ENCODE data around the gene CERK.
A peak's percentile ranks its signal among the peaks of the same experiment; 100 is the strongest.

The CERK gene

GRCh38 chr22:46749682-46750529, 11.9 kb upstream of the CERK start:
- H3K4me3 ChIP-seq (ENCODE audit: low read depth, low read length) = no peak overlapping the region

GRCh38 chr22:46748908-46749675, 11.0 kb upstream of the CERK start:
- no peak overlapping the region for H3K4me3 ChIP-seq (ENCODE audit: low read depth, low read length)

GRCh38 chr22:46748206-46748907, 10.3 kb upstream of the CERK start:
- H3K4me3 ChIP-seq (ENCODE audit: low read depth, low read length) = no peak overlapping the region

DNA sequence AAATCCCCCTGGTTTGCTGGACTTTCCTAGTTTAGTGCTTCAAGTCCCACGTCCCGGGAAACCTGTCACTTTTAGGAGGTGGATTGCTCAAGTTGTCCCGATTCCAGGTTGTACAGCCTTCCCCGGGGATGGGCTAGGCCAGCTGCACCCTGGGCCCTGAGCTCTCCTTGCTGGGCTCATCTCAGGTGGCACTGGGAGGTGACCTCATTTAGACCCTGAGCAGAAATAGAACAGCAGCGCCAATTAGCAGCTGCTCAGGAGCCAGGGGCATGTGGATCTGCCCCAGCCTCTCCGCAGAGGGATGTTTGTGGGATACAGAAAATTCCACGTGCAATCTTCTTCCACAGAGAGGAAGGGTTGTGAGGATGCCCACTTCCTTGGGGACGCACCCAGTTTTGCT, 9.6 kb upstream of the CERK start:
- H3K4me3 ChIP-seq (ENCODE audit: low read depth, low read length) = no peak overlapping the region

- H3K4me3 ChIP-seq (ENCODE audit: low read depth, low read length) = no peak overlapping the region
Observed at GRCh38 chr22:46746620-46747019, 8.6 kb upstream of the CERK start.

DNA sequence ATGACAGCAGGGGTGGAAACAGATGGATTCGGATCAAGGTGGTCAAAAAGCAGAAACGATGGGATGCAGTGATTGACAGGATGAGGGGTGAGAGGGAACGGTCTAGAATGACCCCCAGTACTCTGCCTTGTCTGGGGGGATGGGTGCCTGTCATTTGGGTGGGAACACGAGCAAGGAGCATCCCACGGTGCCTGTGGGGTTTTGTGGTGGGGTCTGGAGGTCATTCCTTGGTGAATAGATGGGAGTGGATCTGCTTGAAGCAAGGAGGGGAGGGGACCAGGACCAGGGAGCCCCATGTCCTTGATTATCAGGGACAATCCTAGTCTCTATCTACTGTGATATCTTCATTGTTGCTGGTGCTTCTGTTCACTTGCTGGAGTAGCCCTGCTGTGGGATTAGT, 8.1 kb upstream of the CERK start:
- no peak overlapping the region for H3K4me3 ChIP-seq (ENCODE audit: low read depth, low read length)

GRCh38 chr22:46744581-46744980, 6.5 kb upstream of the CERK start:
- H3K4me3 ChIP-seq (ENCODE audit: low read depth, low read length) = no peak overlapping the region

DNA sequence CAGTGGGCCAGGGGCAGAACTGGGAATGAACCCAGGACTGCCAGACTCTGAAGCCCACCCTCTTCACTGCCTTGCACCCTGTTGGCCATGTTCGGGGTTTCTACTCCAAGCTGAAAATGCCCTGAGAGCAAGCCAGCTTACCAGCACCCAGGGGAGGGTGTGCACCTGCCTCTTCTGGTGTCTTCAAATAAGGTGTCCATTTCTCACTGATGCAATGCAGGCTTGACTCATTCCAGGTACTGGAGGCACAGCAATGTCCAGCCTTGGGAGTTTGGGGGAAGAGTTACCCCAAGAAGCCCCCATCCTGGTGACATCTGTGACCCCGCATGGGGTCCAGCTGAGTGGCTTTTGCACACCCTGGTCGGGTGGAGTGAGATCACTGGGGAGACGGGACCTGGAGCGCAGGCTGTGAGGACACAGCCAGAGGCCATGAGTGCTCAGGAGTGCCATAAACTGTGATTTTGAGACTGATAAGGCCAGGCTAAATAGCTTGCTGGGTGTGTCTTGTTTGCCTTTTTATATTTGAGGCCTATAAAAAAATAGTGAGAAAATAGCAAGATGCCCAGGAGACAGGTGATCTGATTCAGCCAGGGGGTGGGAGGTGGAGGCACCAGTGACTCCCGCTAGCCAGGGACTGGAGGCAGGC, 4.6 kb upstream of the CERK start:
- no peak overlapping the region for H3K4me3 ChIP-seq (ENCODE audit: low read depth, low read length)

GRCh38 chr22:46741974-46742519, 4.0 kb upstream of the CERK start:
- no peak overlapping the region for H3K4me3 ChIP-seq (ENCODE audit: low read depth, low read length)

GRCh38 chr22:46740910-46741780, 3.1 kb upstream of the CERK start:
- H3K4me3 ChIP-seq (ENCODE audit: low read depth, low read length) = no peak overlapping the region

DNA sequence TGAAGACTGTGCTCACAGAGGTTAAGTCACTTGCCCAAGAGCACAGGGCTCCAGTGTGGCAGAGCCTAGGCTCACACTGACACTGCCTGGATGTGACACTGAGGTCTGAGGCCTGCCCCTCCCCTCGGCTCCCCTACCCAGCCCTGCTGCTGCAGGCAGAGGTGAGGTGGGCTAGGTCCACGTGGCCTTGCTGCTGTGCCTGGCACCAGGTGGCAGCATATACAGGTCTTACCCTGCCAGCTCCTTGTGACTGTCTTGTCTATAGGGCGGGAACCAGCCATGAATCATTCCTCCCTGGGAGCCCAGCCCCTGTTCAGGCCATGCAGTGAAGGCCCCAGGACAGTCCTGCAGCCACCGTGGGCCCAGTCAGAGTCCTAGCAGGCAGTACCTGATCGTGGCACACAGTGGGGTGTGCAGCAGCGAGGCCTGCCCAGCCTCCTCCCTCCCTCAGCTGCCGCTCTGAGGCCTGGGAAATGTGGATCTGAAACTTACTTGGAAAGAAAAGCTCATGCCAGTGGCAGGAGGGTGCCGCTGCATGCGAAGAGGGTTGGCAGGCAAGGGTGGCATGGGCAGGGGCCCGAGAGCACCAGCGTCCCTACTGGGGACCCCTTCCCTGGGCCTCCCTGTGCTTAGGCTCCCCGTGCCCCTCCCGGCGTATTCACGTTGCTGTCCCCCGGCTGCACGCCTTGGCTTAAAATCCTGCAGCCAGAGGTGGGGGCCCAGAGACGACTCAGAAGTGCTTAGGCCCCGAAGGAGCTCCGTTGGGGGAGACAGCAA, 1.2 kb upstream of the CERK start:
- no peak overlapping the region for H3K4me3 ChIP-seq (ENCODE audit: low read depth, low read length)

GRCh38 chr22:46738647-46739093, 618 bp upstream of the CERK start:
- peak overlapping the region; percentile 35 for H3K4me3 ChIP-seq (ENCODE audit: low read depth, low read length)

DNA sequence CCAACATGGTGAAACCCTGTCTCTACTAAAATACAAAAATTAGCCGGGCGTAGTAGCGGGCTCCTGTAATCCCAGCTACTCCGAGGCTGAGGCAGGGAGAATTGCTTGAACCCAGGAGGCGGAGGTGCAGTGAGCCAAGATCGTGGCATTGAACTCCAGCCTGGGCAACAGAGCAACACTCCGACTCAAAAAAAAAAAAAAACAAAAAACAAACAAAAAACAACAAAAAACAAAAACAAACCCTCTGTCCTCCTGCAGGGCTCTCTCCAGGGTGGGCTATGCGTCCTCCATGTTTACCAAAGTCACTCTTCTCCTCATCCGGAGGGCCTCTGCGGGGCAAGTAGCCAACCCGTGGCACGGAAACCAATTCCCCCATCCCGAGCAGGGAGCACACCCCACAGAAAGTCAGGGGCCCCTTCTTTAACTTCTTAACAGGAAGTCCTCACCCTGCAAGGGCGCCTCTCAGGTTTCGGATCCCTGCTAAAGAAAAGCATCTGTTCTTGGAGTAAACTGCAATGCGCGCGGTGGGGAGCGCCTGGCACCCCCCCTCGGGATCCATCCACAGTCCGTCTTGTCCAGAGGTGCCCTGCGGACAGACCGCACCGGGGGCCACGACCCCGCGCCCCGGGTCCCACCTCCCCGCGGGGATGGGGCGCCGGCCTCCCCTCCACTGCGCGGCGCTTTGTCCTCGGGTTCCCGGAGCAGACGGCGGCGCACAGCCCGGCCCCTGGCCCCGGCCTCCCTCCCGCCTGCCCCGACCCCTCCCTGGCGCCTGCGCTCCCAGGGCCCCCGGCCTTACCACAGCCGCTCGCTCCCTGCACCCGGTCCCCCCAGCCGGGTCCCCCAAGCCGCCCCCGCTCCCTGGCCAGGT, 712 bp downstream of the CERK start:
- H3K4me3 ChIP-seq (ENCODE audit: low read depth, low read length) = peak overlapping the region; percentile 67

DNA sequence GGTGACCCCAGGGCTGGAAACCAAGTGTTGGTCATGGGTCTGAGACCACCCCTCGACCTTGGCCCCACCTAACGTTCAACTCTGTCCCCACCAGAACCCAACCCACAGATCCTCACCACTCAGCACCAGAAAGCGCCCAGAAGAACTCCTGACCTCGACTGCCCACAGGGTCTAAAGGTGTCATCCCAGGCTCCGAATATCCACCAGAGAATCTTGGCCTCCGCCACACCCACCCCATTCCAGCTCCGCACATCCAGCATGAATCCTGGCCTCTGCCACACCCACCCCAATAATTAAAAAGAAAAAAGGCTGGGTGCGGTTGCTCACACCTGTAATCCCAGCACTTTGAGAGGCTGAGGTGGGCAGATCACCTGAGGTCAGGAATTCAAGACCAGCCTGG, 1.3 kb downstream of the CERK start:
- no peak overlapping the region for H3K4me3 ChIP-seq (ENCODE audit: low read depth, low read length)

GRCh38 chr22:46735747-46736608, 2.1 kb downstream of the CERK start:
- H3K4me3 ChIP-seq (ENCODE audit: low read depth, low read length) = no peak overlapping the region

- no peak overlapping the region for H3K4me3 ChIP-seq (ENCODE audit: low read depth, low read length)
Observed at GRCh38 chr22:46734830-46735453, 3.1 kb downstream of the CERK start.

All from iPS-11a (cell line).